Right atrium auricular region (tissue), 2 donors: Measurements from ENCODE around the gene CPNE7. TPM values are rescaled to one million over a fixed set of nuclear protein-coding genes. Genes with fewer than 3 reads are reported as not detected.

Experiments
- DNase-seq: peaks from one replicate; pipeline ENCODE4 v3.0.0-alpha.2; 2019; ENCODE audit warnings: low spot score
- H3K27ac ChIP-seq, 2 donors: fragments of 200-600 bp; sonication (generic); 1 replicate in 1 of 2; 2 replicates in 1 of 2; pipeline ENCODE4 v1.5.1; 2016 to 2019
- H3K27me3 ChIP-seq, 2 donors: fragments of 200-600 bp; sonication (generic); one replicate each; pipeline versions ENCODE4 v1.5.1 to v1.6.0; 2017 to 2019
- H3K36me3 ChIP-seq: fragments of 200-600 bp; sonication (generic); one replicate; pipeline ENCODE4 v1.5.1; 2016
- H3K4me1 ChIP-seq, 2 donors: fragments of 200-600 bp; sonication (generic); one replicate each; pipeline versions ENCODE4 v1.5.1 to v1.6.0; 2017 to 2019
- H3K4me3 ChIP-seq, 2 donors: fragments of 200-600 bp; sonication (generic); 1 replicate in 1 of 2; 2 replicates in 1 of 2; pipeline ENCODE4 v1.5.1; 2017 to 2019; ENCODE audit warnings: mild to moderate bottlenecking in 1 of 2, moderate library complexity in 1 of 2
- H3K9me3 ChIP-seq, 2 donors: fragments of 200-600 bp; sonication (generic); one replicate each; pipeline ENCODE4 v1.5.1; 2019
- CTCF ChIP-seq, 2 donors: fragments of 200-600 bp; sonication (generic); IDR thresholded peaks; one replicate each; pipeline ENCODE4 v1.5.1; 2019; ENCODE audit warnings: antibody characterized with exemption in 2 of 2
- total RNA-seq, 2 donors: library from RNA; depleted of rRNA; stranded (reverse); fragments of >200 nt; gene quantifications; one replicate each; pipeline ENCODE4 v1.1.0, GENCODE V29; 2016

The CPNE7 gene
- total RNA-seq, 2 donors from 2014 or later, result not detected

- TF ChIP-seq CTCF (IDR thresholded peaks at IDR 0.05), result no peak
- DNase-seq, result no peak
- H3K9me3 ChIP-seq, result no peaks in the 10 kb centered on the region
- peaks cover 48% of the 10 kb centered on the region for H3K36me3 ChIP-seq
- no peak overlapping the region for H3K27ac ChIP-seq
- H3K27me3 ChIP-seq, result no peaks in the 10 kb centered on the region
- H3K4me3 ChIP-seq, result no peak overlapping the region
- peaks cover 0 to 6% of the 10 kb centered on the region in 2 donors for H3K4me1 ChIP-seq
Observed at GRCh38 chr16:89544113-89544512, 31.4 kb upstream of the CPNE7 start.

- DNase-seq, result no peak
- H3K27me3 ChIP-seq, result no peaks in the 10 kb centered on the region
- no peak overlapping the region for H3K27ac ChIP-seq
- no peak for TF ChIP-seq CTCF (IDR thresholded peaks at IDR 0.05)
- H3K36me3 ChIP-seq, result peaks cover 53% of the 10 kb centered on the region
- peaks cover 0 to 6% of the 10 kb centered on the region in 2 donors for H3K4me1 ChIP-seq
- H3K9me3 ChIP-seq, result no peaks in the 10 kb centered on the region
- no peak overlapping the region for H3K4me3 ChIP-seq
Observed at GRCh38 chr16:89544713-89545043, 30.9 kb upstream of the CPNE7 start.

GRCh38 chr16:89545044-89545830 lies 30.3 kb upstream of the CPNE7 start:
- DNase-seq, result no peak

GRCh38 chr16:89545831-89546574 lies 29.6 kb upstream of the CPNE7 start:
- no peak overlapping the region for H3K27ac ChIP-seq
- no peaks in the 10 kb centered on the region for H3K4me1 ChIP-seq
- H3K4me3 ChIP-seq, result no peak overlapping the region
- no peaks in the 10 kb centered on the region for H3K9me3 ChIP-seq
- TF ChIP-seq CTCF (IDR thresholded peaks at IDR 0.05), result no peak
- peaks cover 60% of the 10 kb centered on the region for H3K36me3 ChIP-seq
- no peaks in the 10 kb centered on the region for H3K27me3 ChIP-seq
- no peak for DNase-seq

More at GRCh38 chr16:89545044-89545830, 30.3 kb upstream of the CPNE7 start:
- no peaks in the 10 kb centered on the region for H3K27me3 ChIP-seq
- no peak for TF ChIP-seq CTCF (IDR thresholded peaks at IDR 0.05)
- H3K4me1 ChIP-seq, result peaks cover 0 to 5% of the 10 kb centered on the region in 2 donors
- no peak overlapping the region for H3K27ac ChIP-seq
- H3K36me3 ChIP-seq, result peaks cover 55% of the 10 kb centered on the region
- no peaks in the 10 kb centered on the region for H3K9me3 ChIP-seq
- H3K4me3 ChIP-seq, result no peak overlapping the region

GRCh38 chr16:89546781-89547180 lies 28.8 kb upstream of the CPNE7 start:
- Histone ChIP-seq H3K9me3 (no peaks in the 10 kb centered on the region), H3K27me3 (no peaks in the 10 kb centered on the region), H3K4me1 (no peaks in the 10 kb centered on the region), H3K27ac (no peak overlapping the region), H3K4me3 (no peak overlapping the region), H3K36me3 (peaks cover 66% of the 10 kb centered on the region)
- no peak for DNase-seq
- TF ChIP-seq CTCF (IDR thresholded peaks at IDR 0.05), result no peak
